ENCODE results near the gene MON1A.

The MON1A gene

DNA sequence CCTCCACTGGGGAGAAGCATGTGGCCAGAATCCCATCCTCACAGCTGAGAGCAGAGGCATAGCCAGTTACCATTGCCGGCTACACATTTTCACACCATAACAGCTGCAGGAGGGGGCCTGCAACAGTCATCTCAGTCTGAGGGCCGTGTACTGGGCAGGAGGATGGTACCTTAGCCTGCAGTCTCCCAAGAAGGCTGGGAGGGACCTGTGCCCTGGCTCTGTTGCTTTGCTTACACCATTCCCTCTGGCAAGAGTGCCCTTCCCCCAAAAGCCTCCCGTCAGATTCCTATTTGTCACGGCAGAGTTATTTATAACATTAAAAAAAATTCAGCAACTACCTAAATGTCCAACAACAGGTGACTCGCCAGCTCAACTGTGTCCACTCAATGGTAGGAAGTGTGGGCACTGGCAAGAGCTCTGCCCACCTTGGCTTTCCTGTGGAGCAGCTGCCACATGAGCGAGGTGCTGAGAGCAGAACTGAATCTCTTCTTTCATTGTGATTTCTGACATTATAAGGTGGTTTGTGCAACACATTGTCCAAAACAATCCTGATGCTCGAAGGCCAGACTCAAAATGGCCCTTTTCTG is 64.3 kb downstream of the MON1A start:
- DNase-seq: no peak
- in situ Hi-C loops (cut with MboI; ENCODE audit: low pct_unique_long_range_greater_than_20kb, low sequenced_read_pairs): no loop called here

DNA sequence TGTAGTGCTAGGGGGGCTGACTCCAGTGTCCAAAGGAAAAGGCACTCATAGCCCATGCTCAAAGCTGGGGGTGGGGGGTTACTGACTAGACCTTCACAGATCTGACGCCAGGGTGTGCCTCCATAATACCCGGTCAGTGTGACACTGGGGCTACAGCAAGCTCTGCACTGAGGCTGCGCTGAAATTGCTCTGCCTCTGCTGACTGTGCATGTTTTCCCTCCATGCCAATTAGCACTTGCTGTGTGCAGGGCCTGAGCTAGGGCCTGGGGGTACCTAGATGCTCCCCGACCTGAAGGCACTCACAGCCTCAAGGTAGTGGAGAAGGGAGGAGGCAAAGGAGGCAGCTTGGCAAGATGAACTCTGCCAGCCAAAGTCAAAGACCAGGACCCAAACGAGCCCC is 65.1 kb downstream of the MON1A start:
- in situ Hi-C loops (cut with MboI; ENCODE audit: low pct_unique_long_range_greater_than_20kb, low sequenced_read_pairs): no loop called here
- DNase-seq: no peak

- no peak for DNase-seq
- in situ Hi-C loops (cut with MboI; ENCODE audit: low pct_unique_long_range_greater_than_20kb, low sequenced_read_pairs): no loop called here
Measured at GRCh38 chr3:49859576-49860305, 69.9 kb downstream of the MON1A start.

Data from KBM-7 (cell line).